DLD1 (cell line): ENCODE data around the gene EIF4G3.
"Not testable (repeated sequence)": the region's sequence is repeated elsewhere in the genome, so short reads cannot be mapped to it uniquely, and the experiment has no call there.

Experiments used
- in situ Hi-C: cut with HindIII; loops from 2 replicates; pipeline ENCODE4 v1.10.0; 2017; ENCODE audit warnings: low sequenced_read_pairs

The EIF4G3 gene

DNA sequence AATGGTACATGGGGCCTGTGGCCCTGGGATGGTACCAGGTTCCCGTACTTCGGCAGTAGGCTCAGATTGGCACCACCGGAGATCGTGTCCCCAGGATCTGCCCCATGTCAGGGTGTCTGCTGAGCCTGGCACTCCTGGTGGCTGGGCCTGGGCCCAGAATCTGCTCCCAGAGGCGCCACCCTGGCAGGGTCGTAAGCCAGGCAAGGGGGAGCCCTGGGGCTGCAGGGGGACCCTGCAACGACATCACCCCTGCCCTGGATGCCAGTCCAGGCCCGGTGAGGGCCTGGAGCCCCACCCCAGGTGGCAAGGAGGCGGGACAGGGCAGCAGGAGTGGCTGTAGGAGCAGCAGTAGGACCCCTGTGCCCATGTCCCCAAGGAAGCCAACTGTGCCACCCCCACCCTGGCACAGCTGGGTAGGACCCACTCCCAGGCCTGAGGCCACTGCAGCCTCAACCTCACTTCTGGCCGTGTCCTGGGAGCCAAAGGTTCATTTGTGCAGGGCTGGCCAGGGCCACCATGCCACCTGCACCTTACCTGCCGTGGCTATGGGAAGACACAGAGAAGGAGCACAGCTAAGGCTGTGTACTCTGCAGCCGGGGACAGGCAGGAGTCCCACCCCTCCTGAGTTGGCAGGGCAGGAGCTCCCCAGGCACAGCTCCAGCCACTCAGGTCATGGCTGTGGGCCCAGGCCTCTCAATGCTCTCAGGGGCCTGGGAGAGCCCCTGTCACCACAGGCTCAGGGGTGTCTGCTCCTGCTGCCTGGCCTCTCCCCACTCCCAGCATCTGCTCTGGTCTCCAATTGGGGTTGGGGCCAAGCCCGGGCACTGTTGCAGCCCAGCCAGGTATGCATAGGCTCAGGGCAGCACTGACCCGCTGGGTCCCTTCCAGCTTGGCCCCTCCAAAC is 141.7 kb downstream of the EIF4G3 start:
- in situ Hi-C loops = no loop called here

DNA sequence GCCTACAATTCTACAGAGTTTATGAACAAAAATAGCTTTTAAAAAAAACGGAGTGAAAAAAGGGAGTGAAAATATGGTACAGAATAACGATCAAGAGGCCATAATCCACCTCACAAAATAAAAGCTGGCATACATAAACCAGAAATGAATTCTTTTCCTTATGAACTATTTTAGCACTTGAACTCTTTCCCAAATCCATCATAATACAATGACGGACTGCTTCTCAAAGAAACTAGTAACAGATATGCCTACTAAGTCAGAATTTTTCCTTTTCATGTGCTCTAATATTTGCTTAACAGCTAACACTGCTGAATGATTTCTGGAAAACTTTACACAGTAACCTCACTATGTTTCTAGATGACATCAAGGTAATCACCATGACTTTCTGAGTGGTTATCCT is 144.0 kb downstream of the EIF4G3 start:
- in situ Hi-C loops = no loop called here

DNA sequence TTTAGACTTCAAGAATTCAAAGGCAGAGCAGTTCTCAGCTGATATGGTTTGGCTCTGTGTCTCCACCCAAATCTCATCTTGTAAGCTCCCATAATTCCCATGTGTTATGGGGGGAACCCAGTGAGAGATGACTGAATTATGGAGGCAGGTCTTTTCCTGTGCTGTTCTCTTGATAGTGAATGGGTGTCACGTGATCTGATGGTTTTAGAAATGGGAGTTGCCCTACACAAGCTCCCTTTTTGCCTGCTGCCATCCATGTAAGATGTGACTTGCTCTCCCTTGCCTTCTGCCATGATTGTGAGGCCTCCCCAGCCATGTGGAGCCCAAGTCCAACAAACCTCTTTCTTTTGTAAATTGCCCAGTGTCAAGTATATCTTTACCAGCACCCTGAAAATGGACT is 146.5 kb downstream of the EIF4G3 start:
- in situ Hi-C loops = no loop called here

DNA sequence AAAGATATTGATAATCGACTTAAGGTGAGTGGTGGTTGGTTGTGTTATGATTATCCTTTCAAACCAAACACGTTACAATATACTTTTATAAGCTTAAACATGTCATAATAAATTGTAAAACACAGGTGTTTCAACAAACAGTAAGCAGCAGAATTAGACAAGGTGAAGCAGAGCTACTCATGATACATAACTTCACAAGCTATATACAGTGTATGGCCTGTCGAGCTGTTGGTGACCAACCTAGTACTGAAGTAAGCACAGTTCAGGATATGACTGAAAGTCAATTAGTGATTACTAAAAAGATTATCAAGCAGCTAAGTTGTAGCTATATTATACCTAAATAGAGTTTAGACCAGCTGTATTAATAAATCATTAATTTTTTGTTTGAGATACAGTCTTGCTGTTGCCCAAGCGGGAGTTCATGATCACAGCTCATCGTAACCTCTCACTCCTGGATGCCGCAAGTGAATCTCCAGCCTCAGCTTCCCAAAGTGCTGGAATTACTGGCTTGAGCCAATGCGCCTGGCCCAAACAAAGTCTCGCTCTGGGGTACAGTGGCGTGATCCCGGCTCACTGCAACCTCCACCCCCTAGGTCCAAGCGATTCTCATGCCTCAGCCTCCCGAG is 148.1 kb downstream of the EIF4G3 start:
- in situ Hi-C loops = no loop called here

DNA sequence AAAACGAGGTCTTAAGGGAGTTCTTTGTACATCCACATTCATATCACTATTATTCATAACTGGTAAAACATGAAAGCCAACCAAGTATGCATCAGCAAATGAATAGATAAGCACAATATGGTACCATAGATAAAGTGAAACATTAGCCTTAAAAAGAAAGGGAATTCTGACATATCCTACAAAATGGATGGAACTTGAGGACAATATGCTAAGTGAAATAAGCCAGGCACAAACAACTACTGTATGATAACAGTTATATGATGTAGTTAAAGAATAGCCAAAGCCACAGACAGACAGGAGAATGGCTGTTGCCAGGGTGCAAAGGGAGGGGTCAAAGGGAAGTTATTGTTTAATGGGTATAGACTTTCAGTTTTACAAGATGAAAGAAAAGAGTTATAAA is 148.9 kb downstream of the EIF4G3 start:
- in situ Hi-C loops = no loop called here

DNA sequence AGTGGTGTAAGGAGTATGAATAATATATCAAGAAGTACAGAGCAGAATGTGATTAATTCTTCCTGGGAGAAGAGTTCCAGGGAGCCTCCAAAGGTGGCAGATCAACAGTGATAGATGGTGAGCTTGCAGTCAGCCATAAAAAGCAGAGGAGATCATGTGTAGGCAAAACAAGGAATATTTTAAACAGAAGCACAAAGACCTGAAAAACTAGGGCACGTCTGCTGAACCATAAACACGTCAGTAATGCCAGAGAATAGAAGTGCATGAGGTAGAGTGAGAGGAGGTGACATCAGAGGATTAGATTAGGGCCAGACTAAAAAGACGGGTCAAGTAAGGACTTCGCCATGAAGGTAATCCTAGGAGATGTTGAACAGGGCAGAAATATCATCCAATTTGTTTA is 151.8 kb downstream of the EIF4G3 start:
- in situ Hi-C loops = no loop called here

DNA sequence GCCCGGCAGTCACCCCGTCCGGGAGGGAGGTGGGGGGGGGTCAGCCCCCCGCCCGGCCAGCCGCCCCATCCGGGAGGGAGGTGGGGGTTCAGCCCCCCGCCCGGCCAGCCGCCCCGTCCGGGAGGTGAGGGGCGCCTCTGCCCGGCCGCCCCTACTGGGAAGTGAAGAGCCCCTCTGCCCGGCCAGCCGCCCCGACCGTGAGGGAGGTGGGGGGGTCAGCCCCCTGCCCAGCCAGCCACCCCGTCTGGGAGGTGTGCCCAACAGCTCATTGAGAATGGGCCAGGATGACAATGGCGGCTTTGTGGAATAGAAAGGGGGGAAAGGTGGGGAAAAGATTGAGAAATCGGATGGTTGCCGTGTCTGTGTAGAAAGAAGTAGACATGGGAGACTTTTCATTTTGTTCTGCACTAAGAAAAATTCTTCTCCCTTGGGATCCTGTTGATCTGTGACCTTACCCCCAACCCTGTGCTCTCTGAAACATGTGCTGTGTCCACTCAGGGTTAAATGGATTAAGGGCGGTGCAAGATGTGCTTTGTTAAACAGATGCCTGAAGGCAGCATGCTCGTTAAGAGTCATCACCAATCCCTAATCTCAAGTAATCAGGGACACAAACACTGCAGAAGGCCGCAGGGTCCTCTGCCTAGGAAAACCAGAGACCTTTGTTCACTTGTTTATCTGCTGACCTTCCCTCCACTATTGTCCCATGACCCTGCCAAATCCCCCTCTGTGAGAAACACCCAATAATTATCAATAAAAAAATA is 152.4 kb downstream of the EIF4G3 start:
- in situ Hi-C loops = not testable (repeated sequence)

DNA sequence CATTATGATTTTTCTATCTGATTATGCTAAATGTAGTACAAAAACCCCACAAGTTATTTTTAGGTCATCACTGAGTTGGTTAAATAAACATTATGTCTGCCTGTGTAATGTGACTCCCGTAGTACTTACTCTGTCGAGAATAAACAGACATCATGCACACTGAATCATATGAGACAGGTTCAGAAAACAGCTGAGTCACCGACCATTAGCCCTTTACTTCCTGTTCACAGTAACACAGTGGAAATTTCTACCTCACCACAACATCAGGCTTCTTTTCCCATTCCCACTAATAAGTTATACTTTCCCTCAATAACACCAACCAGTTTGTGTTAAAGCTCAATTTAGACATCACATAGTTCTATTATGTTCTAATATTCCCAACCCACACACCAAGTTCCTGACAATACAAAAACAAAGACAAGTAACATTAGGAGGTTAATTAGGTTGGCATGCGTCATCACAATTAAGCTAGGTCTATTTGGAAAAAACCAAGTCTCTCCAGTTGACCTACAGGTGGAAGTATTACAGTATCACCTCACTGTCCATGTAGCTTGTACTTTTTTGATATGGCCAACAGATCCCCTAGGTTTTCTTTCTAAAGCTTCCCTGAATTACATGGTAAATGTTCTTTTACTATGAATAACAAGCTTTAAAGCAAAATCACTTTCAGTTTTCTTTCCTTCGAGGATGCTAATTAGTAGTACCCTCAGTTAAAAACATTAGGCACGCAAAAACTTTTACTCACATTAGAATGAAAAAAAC is 154.2 kb downstream of the EIF4G3 start:
- in situ Hi-C loops = no loop called here

DNA sequence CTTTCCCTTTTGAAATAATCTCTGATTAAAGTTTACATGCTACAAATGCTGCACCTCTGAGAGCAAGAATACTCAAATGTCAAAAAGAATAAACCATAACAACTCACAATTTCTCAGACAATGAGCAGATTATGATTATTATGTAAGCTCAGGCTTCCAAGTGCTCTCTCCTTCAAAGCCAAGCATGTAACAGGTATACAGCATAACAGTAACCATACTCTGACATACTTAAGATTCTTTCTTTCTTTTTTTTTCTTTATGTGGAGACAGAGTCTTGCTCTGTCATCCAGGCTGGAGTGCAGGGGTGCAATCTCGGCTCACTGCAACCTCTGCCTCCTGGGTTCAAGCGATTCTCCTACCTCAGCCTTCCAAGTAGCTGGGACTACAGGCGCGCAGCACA is 155.4 kb downstream of the EIF4G3 start:
- in situ Hi-C loops = no loop called here

DNA sequence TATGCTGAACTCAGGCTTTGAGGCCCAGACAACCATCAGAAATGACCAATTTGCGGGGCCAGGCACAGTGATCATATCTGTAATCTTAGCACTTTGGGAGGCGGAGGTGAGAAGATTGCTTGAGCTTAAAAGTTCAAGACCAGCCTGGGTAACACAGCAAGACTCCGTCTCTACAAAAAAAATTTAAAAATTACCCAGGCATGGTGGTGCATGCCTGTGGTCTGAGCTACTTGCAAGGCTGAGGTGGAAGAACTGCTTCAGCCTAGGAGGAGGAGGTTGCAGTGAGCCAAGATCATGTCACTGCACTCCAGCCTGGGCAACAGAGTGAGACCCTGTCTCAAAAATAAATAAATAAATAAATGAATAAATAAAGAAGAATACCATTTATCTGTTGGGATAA is 156.5 kb downstream of the EIF4G3 start:
- in situ Hi-C loops = no loop called here

DNA sequence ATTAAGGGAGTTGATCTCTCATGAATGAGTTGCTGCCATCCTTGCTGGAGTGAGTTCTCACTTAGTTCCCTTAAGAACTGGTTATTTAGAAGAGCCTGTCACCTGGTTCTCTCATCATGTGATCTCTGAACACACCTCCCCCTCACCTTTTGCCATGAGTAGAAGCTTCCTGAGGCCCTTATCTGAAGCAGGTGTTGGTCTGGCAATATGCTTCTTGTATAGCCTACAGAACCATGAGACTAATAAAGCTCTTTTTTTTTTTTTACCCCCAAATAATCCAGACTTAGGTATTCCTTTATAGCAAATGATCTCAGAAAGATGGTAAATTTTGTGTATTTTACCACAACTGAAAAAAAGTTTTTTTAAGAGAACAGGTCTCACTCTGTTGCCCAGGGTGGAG is 158.0 kb downstream of the EIF4G3 start:
- in situ Hi-C loops = no loop called here

DNA sequence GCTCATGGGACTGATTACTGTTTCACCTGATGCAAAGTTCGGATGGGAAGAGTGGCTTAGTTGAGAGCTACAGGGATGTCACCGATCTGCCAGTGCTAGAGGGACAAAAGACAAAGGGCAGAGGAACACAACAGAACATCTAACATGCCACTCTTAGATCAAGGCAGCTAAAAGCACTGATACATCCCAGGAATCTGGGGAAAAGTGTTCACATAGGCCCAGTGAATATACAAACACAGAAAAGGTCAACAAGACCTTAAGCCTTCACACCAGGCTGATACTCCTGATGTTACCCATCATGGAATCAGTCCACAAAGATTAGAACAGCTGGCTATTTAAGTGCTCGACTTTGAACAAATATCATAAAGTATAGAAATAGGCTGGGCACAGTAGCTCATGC is 163.2 kb downstream of the EIF4G3 start:
- in situ Hi-C loops = no loop called here

DNA sequence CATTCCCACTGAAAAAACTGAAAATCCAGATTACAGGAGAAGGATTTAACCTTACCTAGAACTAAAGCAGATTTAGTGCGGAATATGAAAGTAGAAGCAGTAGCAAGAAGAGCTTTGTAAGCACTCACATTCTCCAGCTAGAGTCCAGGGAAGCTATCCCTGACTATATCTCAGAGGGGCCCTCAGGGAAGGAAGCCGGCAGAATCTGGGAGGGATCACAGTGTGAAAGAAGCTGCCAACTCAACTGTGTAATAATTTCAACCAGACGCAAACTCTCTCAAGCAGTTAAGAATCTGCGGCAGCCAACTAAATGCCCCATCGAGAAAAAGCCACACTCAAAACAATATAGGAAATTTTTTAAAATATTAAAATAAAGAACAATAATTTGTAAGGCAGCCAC is 163.8 kb downstream of the EIF4G3 start:
- in situ Hi-C loops = no loop called here

DNA sequence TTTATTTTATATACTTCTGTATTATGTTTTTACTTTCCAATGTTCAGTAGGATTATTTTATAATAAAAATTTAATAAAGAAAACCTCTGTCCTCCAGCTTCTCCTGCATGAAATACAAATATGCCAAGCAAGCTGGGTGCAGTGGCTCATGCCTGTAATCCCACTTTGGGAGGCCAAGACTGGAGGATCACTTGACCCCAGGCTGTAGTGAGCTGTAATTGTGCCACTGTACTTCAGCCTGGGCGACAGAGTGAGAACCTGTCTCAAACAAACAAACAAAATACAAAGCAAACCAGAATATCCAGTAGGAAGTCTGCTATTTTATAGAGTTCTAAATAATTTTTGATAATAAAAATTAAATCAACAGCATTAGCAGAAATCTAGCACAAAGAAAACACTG is 168.8 kb downstream of the EIF4G3 start:
- in situ Hi-C loops = no loop called here

DNA sequence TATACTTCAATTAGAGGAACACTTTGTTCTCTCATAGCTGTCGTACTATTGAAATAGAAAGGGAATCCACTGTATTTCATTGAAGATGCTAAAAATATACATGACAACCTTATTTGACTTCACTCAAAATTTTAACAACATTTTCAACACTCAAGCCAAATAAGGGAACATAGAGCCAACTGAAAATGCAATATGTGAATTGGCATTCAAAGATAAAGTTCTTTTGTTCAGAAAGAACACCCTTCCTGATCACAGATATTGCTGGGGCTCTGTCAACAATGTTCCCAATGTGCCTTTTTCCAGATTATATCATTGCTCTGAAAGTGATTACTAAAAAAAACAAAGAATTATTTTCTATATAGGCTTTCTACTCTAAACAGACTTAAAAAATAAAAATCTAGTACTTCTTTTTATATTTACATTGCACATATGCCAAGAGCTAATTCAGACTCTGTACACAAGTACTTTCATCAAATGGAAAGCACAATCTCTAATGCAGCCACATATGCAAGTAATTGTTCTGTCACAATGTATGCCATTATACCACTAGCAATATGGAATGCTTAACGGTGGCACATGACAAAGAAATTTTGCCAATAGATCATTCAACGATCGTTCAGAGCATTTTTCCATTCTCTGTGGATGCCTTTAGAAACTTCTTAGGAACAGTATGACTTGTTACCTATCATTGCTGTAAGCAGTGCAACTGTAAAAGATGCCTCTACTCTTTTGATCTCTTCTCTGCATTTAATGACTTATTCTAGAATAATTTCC is 171.0 kb downstream of the EIF4G3 start:
- in situ Hi-C loops = no loop called here

DNA sequence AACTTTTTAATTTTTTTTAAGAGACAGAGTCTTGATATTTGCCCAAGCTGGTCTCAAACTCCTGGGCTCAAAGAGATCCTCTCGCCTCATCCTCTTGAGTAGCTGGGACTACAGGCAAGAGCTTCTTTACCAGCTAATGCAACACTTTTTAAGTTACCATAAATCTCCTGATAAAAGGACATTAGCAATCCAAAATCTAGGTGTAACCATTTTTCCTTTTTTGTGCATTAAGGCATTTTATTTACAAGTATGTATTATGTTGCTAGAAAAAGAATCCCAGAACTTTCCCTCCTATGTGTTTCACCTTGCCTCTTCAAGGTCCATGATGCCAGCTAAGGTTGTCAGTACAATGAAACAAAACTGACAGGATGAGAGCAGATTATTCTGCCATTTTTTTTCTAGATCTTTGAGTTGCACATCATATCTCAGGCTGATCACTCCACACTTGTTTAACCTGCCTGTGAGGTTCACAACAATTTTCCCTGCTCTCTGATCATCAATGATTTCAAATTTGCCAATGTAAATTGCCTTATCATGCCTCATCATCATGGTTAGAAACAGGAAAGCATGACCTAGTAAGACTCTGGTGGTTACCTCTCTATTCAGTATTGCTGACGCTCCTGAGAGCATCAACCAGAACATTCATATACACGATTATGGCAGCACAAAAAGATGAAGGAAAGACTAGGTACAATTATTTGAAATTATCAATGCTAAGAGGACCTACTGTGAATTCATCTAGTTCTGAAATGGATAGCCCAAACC is 173.2 kb downstream of the EIF4G3 start:
- in situ Hi-C loops = no loop called here

DNA sequence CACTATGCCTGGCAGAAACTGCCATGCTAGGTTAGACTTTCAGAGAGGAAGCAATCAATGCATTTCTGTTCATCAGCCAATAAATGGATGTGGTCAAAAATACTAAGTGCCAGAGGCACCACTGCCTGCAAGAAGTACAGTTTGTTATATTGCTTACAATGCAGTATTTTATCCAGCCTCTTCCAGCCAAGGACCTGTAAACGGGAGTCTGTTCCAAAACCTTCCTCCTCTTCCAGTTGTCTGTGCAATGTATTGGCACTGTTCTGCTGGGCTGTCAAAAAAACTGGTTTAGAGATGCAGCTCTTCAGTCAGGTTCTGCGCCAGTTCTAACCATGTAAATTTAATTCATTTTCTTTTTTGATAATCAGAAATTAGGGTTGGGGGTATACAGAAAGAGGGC is 175.7 kb downstream of the EIF4G3 start:
- in situ Hi-C loops = no loop called here

DNA sequence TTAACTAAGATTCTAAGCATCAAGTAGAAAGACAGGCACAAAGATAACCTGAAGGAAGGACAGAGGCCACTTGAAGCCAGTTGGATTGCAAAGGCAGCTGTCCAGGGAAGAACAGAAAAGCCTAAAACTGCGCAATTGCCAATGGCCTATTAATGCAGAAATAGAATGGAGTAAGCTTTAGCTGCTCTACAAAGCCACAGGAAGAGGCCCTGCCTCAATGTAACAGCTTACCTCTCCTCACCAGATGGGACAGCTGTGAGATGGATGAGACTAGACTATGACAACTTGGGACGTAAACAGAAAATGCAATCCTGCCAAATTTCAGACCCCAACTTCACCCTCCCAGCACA is 176.5 kb downstream of the EIF4G3 start:
- in situ Hi-C loops = no loop called here

DNA sequence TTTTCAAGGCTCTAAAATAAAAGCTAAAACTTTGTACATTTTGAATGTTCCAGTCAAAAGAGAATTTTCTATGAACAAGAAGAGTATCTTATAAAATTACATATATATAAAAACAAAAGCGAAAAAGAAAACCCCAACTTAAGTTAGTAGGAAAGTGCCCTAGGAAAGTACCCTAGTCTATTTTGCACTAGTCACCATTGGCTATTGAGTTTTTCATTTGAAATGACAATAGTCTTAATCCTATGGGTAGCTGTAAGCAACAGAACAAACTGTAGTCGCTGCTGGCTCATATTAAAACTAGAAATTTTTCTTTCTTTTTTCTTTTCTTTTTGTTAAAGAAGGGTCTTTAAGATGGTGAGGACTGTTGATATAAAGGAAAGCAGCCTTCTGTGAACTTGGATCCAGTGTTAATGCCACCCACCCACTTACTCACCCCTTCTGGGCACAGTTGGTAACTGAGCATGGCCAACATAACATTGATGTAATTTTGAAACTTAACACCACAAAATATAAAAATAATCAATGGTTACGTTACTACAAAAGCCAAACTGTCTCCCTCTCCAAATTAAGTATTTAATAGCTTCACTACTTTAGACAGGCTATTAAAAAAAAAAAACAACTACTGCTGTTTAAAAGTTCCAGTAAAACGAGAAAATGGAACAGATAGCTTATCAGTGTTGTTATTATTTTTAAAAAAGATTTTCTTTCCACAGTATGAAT is 177.0 kb downstream of the EIF4G3 start:
- in situ Hi-C loops = loop anchor here (5.0 kb wide), 1 partner anchor 52 kb away; no protein-coding TSS in a partner anchor
